Prostate gland (tissue), 2 donors: Measurements from ENCODE around the gene DZIP3. TPM values are rescaled to one million over a fixed set of nuclear protein-coding genes. Genes with fewer than 3 reads are reported as not detected.

Experiments used
- DNase-seq: peaks from one replicate; pipeline ENCODE4 v3.0.0-alpha.2; 2019; ENCODE audit warnings: low spot score
- H3K27ac ChIP-seq, 2 donors: fragments of 200-600 bp; sonication (generic); 2 replicates each; pipeline ENCODE4 v1.5.1; 2017 to 2019
- H3K27me3 ChIP-seq: fragments of 200-600 bp; sonication (generic); replicated peaks from 2 replicates; pipeline ENCODE4 v1.5.1; 2019; ENCODE audit not compliant: insufficient read depth
- H3K36me3 ChIP-seq, 2 donors: fragments of 200-600 bp; sonication (generic); 1 replicate in 1 of 2; 2 replicates in 1 of 2; pipeline versions ENCODE4 v1.5.1 to v1.8.1; 2017 to 2019
- H3K4me1 ChIP-seq: fragments of 200-600 bp; sonication (generic); replicated peaks from 2 replicates; pipeline ENCODE4 v1.5.1; 2019
- H3K4me3 ChIP-seq, 2 donors: fragments of 200-600 bp; sonication (generic); 2 replicates each; pipeline ENCODE4 v1.5.1; 2017 to 2019
- H3K9me3 ChIP-seq: fragments of 200-600 bp; sonication (generic); 2 replicates; pipeline ENCODE4 v1.5.1; 2017
- CTCF ChIP-seq, 4 experiments: fragments of 200-600 bp in 2 of 4; fragments of 450-650 bp in 2 of 4; sonication (generic) in 2 of 4; IDR thresholded peaks; 1 replicate in 3 of 4; 2 replicates in 1 of 4; pipeline ENCODE4 v1.5.1; 2016 to 2019; ENCODE audit warnings: antibody characterized with exemption in 4 of 4, mild to moderate bottlenecking in 2 of 4, moderate library complexity in 2 of 4
- POLR2A ChIP-seq: fragments of 450-650 bp; IDR thresholded peaks from one replicate; pipeline ENCODE4 v1.6.1; 2016; ENCODE audit warnings: antibody characterized with exemption, mild to moderate bottlenecking
- POLR2AphosphoS5 ChIP-seq: sonication (generic); formaldehyde crosslinking; IDR thresholded peaks from one replicate; pipeline ENCODE4 v1.6.1; 2017; ENCODE audit warnings: antibody characterized with exemption
- WGBS: methylation state at CpG from one replicate; pipeline ENCODE4 v1.1.5; 2018; 5-methylcytosine and 5-hydroxymethylcytosine counted together
- intact Hi-C: fragments of 100-400 bp; cut with DNase I; formaldehyde crosslinking; loops from one replicate; pipeline ENCODE4 v1.14.2; 2022
- total RNA-seq, 2 donors: library from RNA; depleted of rRNA; stranded (reverse); fragments of >200 nt; gene quantifications; one replicate each; pipeline ENCODE4 v1.1.0, GENCODE V29; 2016

DZIP3 gene
- total RNA-seq, 2 donors from 2014 or later = 9.8 to 22.2 TPM

- WGBS = 95% methylated on average over 1 of the region's 1 CpG
- no peaks in the 10 kb centered on the region for H3K4me1 ChIP-seq
- TF ChIP-seq POLR2A = no peak
- no peak for TF ChIP-seq POLR2AphosphoS5
- TF ChIP-seq CTCF (IDR thresholded peaks at IDR 0.05) = no peak
- no peak overlapping the region for H3K27ac ChIP-seq
- H3K36me3 ChIP-seq = no peaks in the 10 kb centered on the region
- intact Hi-C loops = no loop called here
- H3K9me3 ChIP-seq = no peaks in the 10 kb centered on the region
- DNase-seq = no peak
- H3K27me3 ChIP-seq = no peaks in the 10 kb centered on the region
- H3K4me3 ChIP-seq = no peak overlapping the region
Observed at GRCh38 chr3:108599677-108600409, 10.3 kb downstream of the DZIP3 start.

GRCh38 chr3:108602249-108602934 lies 12.9 kb downstream of the DZIP3 start:
- WGBS = 78% methylated on average over 5 of the region's 5 CpGs
- Histone ChIP-seq H3K4me1 (no peaks in the 10 kb centered on the region), H3K36me3 (no peaks in the 10 kb centered on the region), H3K27ac (no peak overlapping the region), H3K4me3 (no peak overlapping the region), H3K27me3 (no peaks in the 10 kb centered on the region), H3K9me3 (no peaks in the 10 kb centered on the region)
- no peak for DNase-seq
- TF ChIP-seq POLR2AphosphoS5 (no peak), CTCF (IDR thresholded peaks at IDR 0.05) (no peak), POLR2A (no peak)
- intact Hi-C loops = no loop called here

GRCh38 chr3:108602935-108603294 lies 13.4 kb downstream of the DZIP3 start:
- H3K4me1 ChIP-seq = no peaks in the 10 kb centered on the region
- WGBS = 83% methylated on average over 2 of the region's 2 CpGs
- no peak for DNase-seq
- H3K27ac ChIP-seq = no peak overlapping the region
- no peak overlapping the region for H3K4me3 ChIP-seq
- no peaks in the 10 kb centered on the region for H3K9me3 ChIP-seq
- H3K27me3 ChIP-seq = no peaks in the 10 kb centered on the region
- intact Hi-C loops = no loop called here
- H3K36me3 ChIP-seq = no peaks in the 10 kb centered on the region
- no peak for TF ChIP-seq CTCF (IDR thresholded peaks at IDR 0.05)
- TF ChIP-seq POLR2AphosphoS5 = no peak
- no peak for TF ChIP-seq POLR2A

- Histone ChIP-seq H3K9me3 (no peaks in the 10 kb centered on the region), H3K36me3 (no peaks in the 10 kb centered on the region), H3K27ac (no peak overlapping the region), H3K4me1 (no peaks in the 10 kb centered on the region), H3K4me3 (no peak overlapping the region), H3K27me3 (no peaks in the 10 kb centered on the region)
- TF ChIP-seq POLR2AphosphoS5 (no peak), POLR2A (no peak), CTCF (IDR thresholded peaks at IDR 0.05) (no peak)
- intact Hi-C loops = no loop called here
- no peak for DNase-seq
Observed at GRCh38 chr3:108603691-108604090, 14.2 kb downstream of the DZIP3 start.

GRCh38 chr3:108605028-108605427 lies 15.5 kb downstream of the DZIP3 start:
- Histone ChIP-seq H3K4me3 (no peak overlapping the region), H3K27ac (no peak overlapping the region), H3K9me3 (no peaks in the 10 kb centered on the region), H3K27me3 (no peaks in the 10 kb centered on the region), H3K36me3 (no peaks in the 10 kb centered on the region), H3K4me1 (no peaks in the 10 kb centered on the region)
- TF ChIP-seq POLR2A (no peak), POLR2AphosphoS5 (no peak), CTCF (IDR thresholded peaks at IDR 0.05) (no peak)
- 94% methylated on average over 2 of the region's 2 CpGs for WGBS
- intact Hi-C loops = no loop called here
- no peak for DNase-seq
